ENCODE results near the gene DBP.
"Not testable (repeated sequence)": the region's sequence is repeated elsewhere in the genome, so short reads cannot be mapped to it uniquely, and the experiment has no call there.

DBP gene, protein sequence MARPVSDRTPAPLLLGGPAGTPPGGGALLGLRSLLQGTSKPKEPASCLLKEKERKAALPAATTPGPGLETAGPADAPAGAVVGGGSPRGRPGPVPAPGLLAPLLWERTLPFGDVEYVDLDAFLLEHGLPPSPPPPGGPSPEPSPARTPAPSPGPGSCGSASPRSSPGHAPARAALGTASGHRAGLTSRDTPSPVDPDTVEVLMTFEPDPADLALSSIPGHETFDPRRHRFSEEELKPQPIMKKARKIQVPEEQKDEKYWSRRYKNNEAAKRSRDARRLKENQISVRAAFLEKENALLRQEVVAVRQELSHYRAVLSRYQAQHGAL

DNA sequence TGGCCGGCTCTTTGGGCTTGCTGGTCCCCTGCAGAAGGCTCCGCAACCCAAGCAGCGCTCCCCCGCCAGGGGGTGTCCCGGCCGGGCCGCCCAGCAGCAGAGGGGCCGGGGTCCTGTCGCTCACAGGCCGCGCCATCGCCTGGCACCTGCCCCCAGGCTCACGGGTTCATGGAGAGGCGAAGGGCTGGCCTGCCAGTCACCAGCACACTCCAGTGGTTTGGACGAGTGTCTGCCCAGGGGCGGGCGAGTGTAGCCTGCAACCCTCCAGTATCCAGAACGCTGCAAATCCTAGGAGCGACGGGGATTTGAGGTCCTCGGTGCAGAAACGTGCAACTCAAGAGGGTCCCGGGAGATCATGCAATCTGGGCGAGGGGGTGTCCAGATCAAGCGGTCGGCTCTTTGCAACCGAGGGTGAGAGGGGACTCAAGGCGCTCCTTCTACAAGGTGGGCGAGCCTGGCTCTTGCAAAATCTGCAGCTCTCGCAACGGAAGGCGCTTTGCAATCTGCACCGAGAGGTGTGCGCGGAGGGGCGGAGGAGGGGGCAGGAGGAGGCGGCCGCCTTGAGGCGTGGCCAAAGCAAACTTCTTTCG is at the start of gene DBP:
Gene DBP (minus strand): TSS at position 521 of the 590 bp plus-strand sequence. CDS start 385 bp downstream, at position 136.
- no peak for DNase-seq (ENCODE audit: low read depth)

DNA sequence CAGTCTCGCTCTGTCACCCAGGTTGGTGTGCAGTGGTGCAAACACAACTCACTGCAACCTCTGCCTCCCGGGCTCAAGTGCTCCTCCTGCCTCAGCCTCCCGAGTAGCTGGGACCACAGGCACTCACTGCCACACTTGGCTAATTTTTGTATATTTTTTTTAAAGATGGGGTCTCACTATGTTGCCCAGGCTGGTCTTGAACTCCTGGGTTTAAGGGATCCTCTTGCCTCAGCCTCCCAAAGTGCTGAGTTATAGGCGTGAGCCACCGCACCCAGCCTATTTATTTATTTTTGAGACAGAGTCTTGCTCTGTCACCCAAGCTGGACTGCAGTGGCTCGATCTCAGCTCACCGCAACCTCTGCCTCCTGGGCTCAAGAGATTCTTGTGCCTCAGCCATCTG is 49.5 kb upstream of the DBP start:
- not testable (repeated sequence) for DNase-seq (ENCODE audit: low read depth)

DNA sequence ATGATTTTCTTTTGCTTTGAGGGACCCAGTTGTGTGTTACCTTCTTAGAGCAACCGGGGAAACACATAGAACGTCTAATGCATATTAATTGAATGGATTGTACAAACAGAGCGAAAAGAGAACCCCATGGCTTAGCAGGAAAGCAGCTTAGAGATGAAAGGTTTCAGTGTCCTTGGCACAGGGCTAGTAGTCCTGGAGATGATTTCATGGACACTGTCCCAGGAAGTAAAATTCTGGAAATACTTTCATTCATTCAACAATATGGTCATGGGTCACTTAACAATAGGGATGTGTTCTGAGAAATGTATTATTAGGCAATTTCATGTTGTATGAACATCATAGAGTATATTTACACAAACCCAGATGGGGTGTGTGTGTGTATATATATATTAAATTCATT is 48.9 kb upstream of the DBP start:
- no peak for DNase-seq (ENCODE audit: low read depth)

DNA sequence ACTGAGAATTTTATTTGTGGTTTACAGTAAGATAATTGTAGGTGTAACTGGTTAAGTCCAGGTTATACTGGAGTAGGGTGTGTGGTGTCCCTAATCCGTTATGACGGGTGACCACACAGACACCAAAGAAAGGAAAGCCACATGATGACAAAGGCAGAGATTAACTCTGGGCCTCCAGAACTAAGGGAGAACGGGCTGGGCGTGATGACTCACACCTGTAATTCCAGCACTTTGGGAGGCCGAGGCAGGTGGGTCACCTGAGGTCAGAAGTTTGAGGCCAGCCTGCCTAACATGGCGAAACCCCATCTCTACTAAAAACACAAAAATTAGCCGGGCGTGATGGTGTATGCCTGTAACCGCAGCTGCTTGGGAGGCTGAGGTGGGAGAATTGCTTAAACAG is 48.4 kb upstream of the DBP start:
- DNase-seq (ENCODE audit: low read depth), result no peak

DNA sequence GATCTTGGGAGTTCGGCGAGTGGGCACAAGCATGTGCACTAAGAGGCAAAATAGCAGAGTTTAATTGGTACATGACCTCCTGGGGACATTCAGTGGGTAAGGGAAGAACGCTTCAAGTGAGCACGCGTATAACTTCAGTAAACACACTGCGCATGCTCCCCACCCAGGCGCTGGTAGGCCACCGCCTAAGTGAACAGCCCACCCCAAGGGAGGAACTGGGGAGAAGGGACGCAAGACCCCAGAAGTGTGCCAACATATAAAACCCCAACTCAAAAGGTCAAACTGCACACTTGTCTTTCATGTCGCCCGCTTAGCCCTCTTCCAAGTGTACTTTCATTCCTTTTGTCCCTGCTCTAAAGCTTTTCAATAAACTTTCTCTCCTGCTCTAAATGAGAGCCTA is 46.2 kb upstream of the DBP start:
- DNase-seq (ENCODE audit: low read depth), result no peak

DNA sequence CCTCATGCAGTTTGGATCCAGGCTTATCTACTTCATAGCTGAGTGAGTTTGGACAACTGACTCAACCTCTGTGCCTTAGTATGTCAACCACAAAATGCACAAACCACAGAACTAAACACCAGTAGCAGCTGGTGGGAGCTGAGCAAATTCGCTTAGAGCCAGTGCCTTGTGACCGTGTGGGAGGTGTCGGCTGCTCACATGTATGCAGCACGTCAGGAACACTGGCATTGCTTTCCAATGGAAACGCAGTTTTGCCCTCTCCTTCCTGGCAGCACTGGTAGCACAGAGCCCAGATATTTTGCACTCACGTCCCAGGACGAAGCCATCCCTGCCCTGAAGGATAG is 43.9 kb upstream of the DBP start:
- DNase-seq (ENCODE audit: low read depth), result peak; percentile 60

DNA sequence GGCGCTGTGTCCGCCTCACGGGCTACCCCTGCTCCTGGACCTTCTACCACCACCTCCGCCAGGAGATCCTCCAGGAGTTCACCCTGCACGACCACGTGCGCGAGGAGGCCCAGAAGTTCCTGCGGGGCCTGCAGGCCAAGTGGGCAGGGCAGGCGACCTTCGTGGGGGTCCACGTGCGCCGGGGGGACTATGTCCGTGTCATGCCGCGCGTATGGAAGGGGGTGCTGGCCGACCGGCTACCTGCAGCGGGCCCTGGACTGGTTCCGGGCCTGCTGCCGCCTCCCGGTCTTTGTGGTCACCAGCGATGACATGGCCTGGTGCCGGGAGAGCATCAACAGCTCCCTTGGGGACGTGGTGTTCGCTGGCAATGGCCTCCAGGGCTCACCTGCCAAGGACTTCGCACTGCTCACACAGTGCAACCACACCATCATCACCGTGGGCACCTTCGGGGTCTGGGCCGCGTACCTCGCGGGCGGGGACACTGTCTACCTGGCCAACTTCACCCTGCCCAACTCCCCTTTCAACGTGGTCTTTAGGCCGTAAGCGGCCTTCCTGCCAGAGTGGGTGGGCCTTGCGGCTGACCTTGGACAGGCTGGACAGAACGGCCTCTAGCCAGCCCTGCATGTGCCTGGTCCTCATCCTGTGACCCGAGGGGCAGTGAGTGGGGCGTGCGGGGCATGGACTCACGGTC is 43.4 kb upstream of the DBP start:
- DNase-seq (ENCODE audit: low read depth), result no peak

DNA sequence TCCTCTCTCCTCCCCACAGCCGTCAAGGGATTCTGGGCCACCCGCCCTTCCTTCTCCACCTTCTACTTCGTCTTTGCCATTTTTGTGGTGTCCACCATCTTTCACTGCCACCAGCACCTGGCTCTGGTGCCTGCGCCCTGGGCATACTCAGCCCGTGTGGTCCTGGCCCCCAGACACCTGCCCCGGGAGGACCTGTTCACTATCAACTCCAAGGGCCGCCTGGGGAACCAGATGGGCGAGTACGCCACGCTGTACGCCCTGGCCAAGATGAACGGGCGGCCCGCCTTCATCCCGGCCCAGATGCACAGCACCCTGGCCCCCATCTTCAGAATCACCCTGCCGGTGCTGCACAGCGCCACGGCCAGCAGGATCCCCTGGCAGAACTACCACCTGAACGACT is 42.8 kb upstream of the DBP start:
- DNase-seq (ENCODE audit: low read depth), result not testable (repeated sequence)

DNA sequence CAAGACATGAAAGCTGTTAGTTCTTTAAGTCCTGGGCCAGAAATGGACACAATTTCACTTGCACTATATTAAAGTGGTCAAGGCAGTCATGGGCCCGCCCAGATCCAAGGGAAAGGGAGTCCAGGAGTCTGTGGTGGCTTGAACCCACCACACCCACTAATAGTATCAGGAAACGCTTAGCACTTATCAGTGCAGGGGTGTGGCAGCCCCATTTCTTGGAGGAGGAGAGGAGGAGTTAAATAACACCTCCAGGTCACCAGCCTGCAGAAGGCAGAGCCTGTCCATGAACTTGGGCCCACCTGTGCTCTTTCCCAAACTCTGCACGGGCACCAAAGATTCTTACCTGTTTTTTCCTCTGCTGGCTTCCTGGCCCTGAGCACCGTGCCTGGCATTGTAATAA is 41.0 kb upstream of the DBP start:
- DNase-seq (ENCODE audit: low read depth), result no peak

DNA sequence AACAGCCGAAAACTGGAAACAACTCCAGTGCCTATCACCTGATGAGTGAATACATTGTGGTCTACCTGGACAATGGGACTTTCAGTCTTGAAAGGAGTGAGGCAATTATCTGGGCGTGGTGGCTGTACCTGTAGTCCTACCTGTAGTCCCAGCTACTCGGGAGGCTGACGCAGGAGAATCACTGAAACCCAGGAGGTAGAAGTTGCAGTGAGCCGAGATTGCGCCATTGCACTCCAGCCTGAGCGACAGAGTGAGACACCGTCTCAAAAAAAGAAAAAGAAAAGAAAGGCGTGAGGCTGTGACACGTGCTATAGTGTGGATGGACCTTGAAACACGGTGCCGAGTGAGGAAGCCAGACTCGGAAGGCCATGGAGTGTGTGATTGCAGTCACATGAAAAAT is 39.7 kb upstream of the DBP start:
- DNase-seq (ENCODE audit: low read depth), result no peak

DNA sequence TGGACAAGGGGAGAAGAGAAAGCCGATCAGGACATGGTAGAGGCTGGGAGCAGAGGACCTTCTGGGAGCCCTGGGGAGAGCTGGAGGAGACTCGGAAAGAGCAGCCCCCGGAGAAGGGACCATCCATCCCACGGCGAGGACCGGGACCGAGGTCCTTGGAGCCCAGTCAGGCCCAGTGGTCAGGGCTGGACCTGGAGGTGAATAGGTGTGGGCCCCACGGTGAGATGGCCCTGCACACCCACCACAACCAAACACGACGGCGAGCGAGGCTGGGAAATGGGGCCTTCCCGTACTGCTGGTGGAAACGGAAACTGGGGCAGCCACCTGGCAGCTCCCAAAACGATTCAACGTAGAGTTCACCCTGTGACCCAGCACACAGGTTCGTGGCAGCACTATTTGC is 39.3 kb upstream of the DBP start:
- no peak for DNase-seq (ENCODE audit: low read depth)

DNA sequence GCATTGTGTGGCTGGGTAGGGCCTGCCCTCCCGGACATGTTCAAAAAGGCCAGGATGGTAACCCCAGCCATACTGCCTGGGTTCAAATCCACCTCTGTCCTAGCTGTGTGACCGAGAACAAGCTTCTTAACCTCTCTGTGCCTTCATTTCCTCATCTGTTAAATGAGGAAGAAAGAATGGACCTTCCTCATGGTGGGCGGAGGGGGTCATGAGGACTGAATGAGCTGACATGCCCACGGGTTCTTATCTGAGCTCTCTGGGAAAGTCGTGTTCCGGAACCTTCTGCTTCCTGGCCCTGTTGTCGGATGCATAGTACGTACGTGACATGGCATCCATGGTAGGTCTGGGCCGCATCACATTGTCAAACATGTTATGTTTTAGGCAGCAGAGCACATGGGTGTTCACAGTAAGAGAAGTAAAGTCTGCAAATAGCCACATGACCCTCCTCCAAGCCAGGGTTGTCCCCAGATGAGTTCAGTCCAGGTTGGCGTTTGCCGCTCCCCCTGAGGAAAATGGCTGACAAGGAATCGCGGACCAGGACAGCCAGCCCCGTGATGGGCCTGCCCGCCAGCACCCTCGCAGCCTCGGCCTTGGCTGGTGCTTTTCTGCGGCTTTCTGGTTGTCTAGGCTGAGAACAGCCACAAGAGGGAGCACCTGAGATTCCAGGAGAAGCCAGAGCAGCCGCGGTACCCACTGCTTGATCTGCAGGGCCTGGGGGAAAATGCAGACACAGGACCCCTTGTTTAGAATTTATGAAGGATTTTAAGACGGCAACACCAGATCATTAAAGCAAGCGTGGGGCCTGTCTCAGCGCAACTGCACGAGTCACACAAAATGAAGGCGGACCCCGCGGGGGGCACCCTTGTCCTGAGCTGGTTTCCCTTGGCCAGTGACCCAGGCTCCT is 38.0 kb upstream of the DBP start:
- peak; percentile 51 for DNase-seq (ENCODE audit: low read depth)

DNA sequence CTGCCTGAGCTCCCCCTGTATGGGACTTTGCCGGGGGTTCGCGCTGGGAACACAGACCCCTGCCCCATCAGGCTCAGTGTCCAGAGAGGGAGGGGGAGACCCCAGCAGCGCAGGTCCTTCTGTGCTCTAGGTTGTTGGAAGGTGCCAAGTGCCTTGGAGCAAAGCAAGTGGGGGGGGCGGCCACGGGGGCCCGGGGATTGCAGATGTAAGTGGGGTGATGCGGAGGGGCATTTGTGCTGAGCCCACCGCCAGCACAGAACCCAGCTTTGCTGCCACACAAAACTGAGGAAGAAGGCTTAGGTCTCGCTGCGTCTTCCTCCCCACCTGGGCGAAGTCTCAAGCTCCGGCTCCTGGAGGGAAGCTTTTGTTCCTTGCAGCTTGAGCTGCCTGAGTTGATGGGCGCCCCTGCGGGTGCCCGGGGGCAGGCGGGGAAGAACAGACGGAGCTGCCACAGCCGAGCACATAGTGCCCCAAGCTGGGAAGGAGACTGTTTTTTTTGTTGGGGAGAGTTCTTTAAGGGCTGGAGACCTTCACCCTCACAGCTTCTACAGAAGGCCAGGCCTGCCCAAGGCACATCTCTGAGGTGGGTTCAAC is 37.1 kb upstream of the DBP start:
- DNase-seq (ENCODE audit: low read depth), result no peak

DNA sequence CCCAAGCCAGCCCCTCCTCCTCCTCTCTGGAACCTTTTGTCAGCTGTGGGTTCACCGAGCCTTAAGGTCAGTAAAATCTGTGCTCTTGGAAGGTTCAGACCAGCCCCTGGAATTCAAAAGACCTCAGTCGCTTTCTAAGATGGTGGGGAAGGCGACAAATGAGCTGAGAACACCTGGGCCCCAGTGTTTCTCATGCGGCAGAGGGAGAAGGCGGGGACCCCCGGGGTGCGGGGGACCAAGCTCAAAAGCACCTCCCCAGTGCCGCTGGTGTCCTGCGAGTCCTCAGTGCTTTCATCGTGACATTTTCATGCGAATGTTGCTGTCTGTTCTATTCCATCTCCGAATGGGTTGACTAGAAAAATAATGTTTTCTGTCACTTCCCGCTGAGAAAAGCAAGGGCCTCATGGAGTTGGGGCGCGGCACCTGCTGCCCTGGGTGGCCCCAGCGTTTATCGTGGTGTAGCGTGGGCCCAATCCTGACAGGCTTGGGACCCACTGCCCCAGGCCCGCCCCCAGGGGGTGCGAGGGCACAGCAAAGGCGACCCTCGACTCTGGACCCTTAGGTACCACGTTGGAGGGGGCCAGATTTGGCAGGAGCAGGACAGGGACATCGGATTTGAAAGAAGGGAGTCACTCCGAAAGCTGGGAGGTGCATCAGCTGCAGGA is 36.4 kb upstream of the DBP start:
- no peak for DNase-seq (ENCODE audit: low read depth)

DNA sequence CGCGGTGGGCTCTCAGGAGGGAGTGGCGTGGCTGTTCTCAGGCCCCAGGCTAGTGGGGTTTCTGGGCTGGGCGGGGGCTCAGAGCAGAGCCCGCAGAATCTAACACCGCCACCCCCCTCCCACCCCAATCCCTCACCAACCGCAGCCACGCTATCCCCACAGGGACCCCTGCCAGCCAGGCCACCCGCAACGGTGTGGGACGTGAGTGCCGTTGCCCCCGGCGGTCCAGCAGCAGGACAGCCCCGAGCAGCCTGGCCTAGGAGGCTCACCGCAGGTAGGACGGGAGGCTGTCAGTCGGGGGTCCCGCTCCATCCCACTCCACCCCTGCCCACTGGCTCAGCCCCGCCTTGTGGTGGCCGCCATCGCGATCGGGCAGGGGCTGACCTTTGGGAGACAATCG is 35.8 kb upstream of the DBP start, which contains the start of gene NTN5:
Gene NTN5 (minus strand): TSS at position 24 of the 400 bp plus-strand sequence. CDS start 2,031 bp downstream, outside the sequence.
- DNase-seq (ENCODE audit: low read depth), result no peak

DNA sequence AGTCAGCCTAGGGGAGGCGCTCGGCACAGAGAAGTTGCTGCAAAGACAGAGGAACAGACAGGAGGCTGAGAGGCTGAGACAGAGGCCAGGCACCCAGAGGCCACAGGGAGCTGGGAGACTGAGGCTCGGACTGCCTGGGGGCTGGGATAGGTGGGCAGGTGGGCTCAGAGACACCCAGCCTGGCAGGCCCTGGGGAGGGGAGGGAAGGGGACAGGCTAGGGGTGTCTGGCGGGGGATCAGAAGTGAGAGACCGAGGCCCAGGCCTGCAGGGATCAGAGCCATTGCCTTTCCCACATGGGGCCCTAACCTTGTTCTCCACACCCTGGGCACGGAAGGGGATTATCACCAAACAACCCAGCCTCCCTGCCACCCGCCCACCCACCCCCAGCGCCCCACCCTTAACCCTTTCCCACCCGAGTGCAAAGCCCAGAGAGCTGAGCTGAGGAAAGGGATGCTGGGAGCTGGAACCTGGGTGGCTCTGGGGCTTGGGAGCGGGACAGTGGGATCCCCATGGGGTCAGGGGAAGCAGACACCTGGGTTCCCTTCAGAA is 34.3 kb upstream of the DBP start:
- DNase-seq (ENCODE audit: low read depth), result no peak

DNA sequence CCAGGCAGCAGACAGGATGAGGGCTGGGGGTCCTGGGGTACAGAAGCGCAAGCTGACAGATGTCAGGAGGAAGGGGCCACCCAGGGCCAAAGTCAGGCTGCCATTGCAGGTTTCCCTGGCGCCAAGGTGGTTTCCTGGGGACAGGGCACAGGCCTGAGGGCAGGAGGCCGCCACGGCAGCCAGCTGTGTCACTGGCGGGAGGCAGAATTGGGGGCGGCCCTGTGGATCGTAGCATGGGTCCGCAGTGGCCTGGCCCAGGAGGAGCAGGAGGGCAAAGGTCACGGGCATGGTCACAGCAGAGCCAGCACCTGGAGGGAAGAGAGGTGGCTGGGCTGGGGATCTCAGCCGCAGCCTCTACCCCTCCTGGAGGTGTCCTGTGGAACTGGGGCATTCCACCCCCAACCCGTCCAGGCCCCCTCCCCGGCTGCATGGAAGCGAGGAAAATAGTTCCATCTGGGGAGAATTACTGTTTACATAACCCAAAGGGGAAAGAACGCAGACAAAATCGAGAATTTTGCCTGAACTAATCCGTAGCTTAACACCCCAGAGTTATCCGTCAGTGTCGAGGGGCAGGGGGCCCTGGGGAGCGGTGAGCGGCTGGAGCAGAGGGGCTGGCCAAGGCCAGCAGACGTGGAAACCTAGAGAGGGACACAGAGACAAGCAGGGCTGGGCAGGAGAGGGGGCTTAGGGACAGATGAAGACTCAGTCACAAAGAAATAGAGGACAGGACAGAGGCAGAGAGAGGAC is 33.7 kb upstream of the DBP start:
- DNase-seq (ENCODE audit: low read depth), result no peak

DNA sequence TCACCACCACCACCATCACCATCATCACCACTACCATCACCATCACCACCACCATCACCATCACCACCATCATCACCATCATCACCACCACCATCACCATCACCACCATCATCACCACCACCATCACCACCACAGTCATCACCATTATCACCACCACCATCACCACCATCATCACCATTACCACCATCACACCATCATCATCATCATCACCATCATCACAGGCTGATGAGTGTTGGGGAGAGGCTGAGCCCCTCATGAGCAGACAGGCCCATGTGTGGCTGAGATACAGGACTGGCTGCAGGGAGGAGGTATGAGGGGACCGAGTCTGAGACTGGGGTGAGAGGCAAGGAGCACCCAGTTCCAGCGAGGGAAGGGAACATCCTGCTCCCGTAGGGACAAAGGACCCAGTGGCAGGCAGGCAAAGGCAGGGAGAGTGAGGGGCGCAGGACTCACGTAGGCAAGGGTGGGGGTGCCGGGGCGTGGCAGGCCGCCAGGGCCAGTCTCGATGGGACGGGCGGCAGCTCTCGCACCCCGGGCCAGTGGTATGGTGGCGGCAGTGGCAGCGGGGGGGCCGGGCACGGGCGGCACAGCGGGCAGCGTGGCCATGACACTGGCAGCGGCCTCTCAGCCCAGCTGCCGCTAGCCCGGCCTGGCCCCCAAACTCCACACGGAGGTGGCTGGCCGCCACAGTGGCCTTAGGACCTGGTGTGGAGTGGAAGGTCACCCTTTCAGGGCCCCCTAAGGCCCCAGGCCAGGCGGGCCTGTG is 32.9 kb upstream of the DBP start:
- DNase-seq (ENCODE audit: low read depth), result no peak

DNA sequence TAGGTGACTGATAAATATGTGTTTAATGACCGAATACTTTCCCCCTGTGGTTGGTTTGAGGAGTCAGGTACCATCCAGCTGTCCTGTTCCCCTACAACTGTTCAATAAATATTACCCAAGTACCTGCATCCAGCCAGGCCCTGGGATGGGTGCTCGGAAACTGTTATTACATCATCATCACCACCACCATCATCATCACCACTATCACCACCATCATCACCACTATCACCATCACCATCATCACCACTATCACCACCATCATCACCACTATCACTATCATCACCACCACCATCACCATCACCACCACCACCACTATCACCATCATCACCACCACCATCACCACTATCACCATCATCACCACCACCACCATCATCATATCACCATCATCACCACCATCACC is 31.6 kb upstream of the DBP start:
- no peak for DNase-seq (ENCODE audit: low read depth)

DNA sequence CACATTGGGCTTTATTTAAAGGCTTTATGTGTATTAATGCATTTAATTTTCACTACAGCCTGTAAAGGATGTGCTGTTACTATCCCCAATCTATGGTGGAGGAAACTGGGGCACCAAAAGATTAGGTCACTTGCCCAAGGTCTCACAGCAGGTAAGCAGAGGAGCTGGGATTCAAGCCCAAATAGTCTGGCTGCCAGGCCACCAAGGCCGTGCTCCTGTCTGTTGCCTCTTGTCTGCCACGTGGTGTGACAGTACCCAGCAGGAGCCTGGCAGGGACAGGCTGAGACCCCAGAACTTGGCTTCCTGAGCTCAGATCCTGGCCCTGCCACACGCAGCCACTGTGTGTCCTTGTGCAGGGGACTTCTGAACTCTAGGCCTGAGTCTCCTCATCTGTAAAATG is 31.2 kb upstream of the DBP start:
- DNase-seq (ENCODE audit: low read depth), result no peak

Measured in CMK (cell line).